ENCODE results near the gene P3H4.
"Not testable (repeated sequence)": the region's sequence is repeated elsewhere in the genome, so short reads cannot be mapped to it uniquely, and the experiment has no call there.

The P3H4 gene
- 0.03 to 0.80 (median 0.40) reads per million in 18 experiments for total RNA-seq

DNA sequence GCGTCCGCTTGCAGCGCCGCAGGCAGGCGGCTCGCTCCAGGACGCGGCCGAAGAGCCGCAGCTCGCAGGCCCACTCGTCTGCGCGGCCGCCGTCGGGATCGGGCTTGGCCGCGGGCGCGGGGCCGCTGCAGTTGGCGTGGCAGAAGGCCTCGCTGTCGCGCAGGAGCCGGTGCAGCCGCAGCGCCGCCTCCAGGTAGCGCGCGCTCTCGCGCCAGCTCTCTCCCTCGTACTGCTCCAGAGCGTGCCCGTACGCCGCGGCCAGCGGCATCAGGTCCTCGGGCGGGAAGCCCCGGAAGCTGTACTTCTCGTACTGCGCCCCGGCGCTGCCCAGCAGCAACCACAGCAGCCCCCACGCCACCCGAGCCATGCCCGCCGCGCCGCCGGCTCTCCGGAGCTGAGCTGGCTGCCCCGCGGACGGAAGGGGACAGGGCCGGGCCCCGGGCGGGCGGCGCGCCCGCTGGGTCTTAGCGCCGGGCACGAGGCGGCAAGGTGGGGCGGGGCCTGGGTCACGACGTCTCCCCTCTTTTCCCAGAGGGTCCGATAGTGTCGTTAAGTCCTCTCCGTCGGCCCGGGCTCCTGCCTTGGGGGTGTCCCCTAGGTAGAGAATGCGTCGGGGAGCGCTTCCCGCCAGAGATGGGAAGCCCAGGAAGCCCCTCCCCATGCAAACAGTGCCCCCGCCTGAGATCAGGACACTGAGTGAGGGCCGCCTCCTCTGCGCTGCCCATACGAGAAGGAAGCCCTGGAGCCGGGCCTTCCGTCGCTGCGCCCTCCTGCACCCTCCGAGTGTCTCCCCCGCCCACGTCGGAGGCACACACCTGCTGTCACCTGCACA is at the start of gene P3H4:
P3H4 (minus strand) TSS at position 401 of the 832 bp plus-strand sequence; CDS start at position 367, 34 bp downstream.
- DNase-seq: peak; percentile 37 to 67

DNA sequence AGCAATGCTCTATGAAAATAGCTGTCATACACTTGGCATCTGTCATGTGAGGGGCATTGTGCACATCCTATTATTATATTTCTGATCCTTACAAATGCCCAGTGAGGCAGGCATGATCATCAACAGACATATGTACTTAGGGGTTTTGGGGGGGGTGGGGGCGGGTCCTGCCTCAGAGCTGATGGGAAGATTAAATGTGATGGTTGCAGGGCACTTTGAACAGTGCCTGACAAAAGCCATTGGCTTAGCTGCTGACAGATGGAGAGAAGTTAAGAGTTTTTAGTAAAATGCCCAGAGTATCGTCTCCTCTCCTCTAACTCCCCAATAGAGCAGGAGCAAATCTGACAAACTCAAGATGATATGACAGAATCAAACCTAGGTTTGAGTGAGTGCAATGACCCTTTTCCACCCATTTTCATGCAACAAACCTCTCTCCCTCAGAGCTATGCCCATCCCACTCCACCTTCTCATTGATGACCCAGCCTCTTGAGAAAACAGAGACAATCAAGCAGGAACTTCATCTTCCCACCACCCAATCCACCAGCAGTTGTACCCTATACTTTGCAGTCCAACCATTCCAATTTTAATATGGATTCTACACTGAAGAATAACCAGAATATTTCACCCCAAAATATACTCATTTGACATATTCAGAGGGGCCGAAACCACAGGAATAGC is 48.6 kb upstream of the P3H4 start:
- DNase-seq: peak in 1 of 2 donors; percentile 2

GRCh38 chr17:41851382-41851781 is 39.6 kb upstream of the P3H4 start:
- DNase-seq: not testable (repeated sequence)

GRCh38 chr17:41849251-41849990 is 37.7 kb upstream of the P3H4 start:
- DNase-seq: no peak

DNA sequence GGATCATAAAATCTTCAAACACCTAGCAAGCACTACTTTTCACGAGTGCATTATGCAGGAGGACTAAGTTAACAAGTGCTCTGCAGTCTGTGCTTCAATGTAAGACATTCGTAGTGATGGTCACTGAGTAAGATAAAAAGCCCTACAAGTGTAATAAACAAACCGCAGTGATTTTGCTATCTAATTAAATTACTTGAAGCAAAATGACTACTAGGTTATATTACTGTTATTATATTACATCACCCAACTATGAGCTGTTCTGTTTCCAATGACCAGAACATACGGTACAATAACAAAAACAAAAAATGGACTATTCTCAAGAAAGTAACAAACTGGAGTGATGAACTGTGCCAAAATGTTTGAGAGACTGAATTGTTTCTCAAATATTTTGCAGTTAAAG is 37.0 kb upstream of the P3H4 start:
- DNase-seq: no peak

DNA sequence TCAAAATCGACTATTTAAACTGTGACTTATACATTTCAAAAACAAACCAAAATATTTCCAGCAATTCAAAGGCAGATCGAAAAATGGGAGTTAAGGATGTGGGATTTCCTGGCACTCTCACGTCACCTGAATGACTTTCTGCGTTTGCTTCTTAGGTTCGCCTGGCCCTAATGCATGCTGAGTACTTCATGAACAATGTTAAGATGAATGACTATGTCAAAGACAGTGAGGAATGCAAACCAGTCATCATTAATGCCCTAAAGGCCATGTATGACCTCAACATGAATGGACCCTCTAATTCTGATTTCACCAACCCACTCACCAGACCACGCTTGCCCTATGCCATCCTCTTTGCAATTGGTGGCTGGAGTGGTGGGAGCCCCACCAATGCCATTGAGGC is 33.2 kb upstream of the P3H4 start:
- no peak for DNase-seq

GRCh38 chr17:41840781-41841180 is 29.0 kb upstream of the P3H4 start:
- not testable (repeated sequence) for DNase-seq

DNA sequence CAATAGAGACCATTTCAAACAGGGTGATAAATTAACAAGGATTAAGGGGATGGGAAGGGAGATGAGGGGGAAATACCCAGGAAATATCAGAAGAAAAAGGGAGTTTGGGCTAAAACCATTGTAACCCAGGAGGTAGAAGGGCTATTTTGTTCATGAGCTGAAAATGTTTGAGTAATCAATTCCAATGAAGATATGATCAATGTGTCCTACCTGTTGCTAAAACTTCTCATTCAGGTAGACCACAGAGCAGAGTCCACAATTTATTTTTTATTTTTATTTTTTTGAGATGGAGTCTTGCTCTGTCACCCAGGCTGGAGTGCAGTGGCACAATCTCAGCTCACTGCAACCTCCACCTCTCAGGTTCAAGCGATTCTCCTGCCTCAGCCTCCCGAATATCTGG is 27.7 kb upstream of the P3H4 start:
- not testable (repeated sequence) for DNase-seq

DNA sequence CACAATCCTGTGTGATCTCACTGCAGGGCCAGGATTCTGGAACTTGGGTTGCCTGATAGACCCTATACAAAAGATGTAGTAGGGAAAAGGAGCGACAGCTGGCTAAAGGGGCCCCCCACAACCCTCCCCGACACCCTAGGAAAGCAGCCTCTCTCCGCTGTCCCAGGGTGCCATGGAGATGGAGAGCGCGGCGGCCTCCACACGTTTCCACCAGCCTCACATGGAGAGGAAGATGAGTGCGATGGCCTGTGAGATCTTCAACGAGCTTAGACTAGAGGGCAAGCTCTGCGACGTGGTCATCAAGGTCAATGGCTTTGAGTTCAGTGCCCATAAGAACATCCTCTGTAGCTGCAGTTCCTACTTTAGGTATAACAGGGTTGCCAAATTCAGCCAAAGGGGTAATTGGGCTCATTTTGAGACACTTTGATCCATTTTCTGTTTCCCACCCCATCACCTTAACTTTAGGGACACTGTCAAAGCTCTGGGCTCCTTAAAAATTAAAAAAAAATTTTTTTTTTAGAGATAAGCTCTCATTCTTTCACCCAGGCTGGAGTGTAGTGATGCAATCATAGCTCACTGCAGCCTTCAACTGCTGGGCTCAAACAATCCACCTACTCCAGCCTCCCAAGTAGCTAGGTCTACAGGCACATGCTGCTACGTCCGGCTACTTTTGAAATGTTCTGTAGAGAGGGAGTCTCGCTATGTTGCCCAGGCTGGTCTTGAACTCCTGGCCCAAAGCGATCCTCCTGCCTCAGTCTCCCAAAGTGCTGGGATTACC is 26.2 kb upstream of the P3H4 start, which contains the start of gene KLHL10:
KLHL10 (plus strand) TSS at position 65 of the 778 bp plus-strand sequence; CDS start at position 173, 108 bp downstream.
- DNase-seq: no peak

DNA sequence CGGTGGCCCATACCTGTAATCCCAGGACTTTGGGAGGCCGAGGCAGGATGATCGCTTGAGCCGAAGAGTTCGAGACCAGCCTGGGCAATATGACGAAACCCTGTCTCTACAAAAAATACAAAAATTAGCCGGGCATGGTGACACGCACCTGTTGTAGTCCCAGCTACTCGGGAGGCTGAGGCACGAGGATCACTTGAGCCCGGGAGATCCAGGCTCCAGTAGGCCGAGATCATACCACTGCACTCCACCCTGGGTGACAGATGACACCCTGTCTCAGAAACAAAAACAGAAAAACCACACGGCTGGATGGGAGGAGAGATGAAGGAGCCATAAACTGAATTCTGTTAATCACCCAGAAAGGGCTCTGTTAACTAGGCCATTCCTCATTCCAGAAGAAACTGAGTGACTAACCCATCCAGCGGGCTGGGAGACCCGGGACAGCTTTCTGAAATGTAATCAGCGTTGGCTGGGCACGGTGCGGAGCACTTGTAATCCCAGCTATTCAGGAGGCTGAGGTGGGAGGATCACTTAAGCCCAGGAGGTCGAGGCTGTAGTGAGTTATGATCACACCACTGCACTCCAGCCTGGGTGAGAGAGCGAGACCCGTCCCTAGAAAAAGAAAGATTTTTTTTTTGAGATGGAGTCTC is 24.9 kb upstream of the P3H4 start:
- DNase-seq: no peak

DNA sequence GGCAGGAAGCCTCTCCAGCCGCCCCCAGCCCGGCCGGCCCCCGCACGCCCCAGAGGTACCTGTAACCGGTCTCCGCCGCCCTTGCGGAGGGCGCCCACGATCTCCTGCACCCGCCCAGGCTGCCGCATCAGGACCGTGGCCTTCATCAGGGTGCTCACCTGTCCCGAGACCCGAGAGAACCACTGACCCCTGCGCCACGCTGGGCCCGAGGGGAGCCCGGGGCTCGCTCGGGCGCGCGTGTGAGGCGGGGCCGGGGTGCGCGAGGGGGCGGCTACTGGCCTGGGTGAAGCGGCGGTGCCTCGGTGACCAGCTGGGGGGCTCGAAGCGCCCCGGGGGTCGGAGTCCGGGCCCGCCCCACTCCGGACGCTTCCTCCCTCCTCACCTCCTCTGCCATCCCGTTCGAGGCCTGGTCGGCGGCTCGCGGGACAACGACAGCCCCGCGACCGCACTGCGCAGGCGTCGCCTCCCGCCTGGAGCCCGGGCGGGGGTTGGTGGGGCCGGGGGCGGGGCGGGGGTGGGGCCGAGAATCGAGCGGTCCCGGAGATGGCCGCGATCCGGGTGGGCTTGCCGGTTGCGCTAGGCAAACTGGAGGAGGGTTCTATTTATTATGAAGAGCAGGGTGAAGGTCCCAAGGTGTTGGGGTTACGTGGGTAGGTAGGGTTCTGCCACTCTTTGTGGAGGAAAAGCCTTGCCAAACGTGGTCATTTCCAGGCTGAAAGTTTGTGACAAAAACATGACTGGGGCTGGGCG is 24.2 kb upstream of the P3H4 start, which contains the start of gene NT5C3B:
NT5C3B (minus strand) TSS at position 433 of the 750 bp plus-strand sequence; CDS start at position 394, 39 bp downstream.
- DNase-seq: peak in 1 of 2 donors; percentile 10

DNA sequence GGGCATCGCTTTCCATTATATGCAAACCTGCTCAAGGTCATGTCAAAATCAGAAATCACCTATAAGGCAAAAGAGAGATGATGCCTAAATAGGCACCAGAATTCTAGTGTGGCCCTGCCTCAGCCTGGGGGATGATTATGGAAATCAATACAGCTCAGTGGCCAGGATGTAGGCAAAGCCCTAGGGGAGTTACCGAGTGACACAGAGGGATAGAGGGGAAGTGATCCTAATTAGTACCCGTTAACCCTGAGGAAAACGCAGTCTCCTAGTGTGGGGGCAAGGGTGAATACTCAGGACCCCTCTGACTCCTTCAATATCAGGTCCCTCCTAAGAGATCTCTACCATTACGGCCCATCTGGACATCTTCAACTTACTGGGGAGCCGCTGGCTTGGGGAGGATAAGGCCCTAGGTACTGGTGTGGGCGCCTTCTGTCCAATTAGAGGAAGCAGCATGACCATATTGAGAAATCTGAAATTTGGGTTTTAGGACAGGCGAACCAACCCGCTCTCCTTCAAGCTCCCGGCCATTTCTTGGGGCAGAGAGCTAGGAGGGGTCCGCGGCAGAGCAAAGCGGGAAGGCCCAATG is 23.6 kb upstream of the P3H4 start:
- DNase-seq: peak; percentile 24 to 40

DNA sequence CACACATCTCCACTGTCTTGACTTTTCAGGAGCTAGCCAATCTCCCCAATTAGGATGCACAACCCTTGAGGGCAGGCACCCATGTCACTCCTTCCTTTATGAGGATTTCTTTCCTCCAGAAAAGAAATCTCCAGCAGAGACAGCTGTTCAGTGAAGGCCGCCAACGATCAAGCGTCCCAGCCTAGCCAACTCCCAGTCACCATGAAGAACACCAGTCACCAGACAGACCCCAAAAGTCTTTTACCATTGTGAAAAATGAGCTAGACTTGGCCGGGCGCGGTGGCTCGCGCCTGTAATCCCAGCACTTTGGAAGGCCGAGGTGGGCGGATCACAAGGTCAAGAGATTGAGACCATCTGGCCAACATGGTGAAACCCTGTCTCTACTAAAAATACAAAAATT is 18.2 kb upstream of the P3H4 start:
- not testable (repeated sequence) for DNase-seq

- no peak for DNase-seq
Measured at GRCh38 chr17:41825175-41825845, 13.6 kb upstream of the P3H4 start.

DNA sequence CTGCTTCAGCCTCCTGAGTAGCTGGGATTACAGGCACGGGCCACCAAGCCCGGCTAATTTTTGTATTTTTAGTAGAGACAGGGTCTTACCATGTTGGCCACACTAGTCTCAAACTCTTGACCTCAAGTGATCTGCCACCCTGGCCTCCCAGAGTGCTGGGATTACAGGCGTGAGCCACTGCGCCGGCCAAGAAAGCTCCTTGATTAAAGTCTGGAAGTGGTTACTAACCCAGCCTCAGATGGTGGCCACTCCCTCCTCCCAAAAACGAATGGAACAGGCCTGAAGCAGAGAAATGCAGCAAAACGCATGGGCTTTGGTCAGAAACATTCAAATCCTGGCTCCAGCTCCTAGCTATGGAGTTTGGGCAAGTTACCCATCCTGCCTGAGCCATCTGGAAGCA is 12.3 kb upstream of the P3H4 start:
- no peak for DNase-seq

- no peak for DNase-seq
Measured at GRCh38 chr17:41823580-41823979, 11.8 kb upstream of the P3H4 start.

DNA sequence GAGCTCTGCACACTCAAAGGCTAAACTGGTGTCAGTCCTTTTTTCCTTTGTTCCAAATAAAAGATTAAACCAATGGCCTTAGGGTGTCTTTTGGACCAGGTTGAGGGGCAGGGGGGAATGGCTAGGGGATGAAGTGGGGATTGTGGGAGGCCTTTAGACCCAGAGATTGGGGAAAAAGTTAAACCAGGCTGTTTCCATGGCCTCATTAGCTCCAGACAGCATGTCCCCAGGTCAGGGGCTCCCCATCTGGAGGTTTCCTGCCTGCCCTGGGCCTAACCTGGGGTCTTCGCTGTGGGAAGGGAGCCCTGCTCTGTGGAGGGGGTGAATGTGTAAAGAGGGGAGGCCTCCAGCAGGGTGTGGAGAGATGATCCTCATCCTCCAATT is 11.4 kb upstream of the P3H4 start:
- DNase-seq: no peak

DNA sequence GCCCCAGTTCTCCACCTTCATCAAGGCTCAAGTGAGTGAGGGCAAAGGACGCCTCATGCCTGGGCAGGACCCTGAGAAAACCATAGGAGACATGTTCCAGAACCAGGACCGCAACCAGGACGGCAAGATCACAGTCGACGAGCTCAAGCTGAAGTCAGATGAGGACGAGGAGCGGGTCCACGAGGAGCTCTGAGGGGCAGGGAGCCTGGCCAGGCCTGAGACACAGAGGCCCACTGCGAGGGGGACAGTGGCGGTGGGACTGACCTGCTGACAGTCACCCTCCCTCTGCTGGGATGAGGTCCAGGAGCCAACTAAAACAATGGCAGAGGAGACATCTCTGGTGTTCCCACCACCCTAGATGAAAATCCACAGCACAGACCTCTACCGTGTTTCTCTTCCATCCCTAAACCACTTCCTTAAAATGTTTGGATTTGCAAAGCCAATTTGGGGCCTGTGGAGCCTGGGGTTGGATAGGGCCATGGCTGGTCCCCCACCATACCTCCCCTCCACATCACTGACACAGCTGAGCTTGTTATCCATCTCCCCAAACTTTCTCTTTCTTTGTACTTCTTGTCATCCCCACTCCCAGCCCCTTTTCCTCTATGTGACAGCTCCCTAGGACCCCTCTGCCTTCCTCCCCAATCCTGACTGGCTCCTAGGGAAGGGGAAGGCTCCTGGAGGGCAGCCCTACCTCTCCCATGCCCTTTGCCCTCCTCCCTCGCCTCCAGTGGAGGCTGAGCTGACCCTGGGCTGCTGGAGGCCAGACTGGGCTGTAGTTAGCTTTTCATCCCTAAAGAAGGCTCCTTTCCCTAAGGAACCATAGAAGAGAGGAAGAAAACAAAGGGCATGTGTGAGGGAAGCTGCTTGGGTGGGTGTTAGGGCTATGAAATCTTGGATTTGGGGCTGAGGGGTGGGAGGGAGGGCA is 10.7 kb upstream of the P3H4 start:
- no peak for DNase-seq

DNA sequence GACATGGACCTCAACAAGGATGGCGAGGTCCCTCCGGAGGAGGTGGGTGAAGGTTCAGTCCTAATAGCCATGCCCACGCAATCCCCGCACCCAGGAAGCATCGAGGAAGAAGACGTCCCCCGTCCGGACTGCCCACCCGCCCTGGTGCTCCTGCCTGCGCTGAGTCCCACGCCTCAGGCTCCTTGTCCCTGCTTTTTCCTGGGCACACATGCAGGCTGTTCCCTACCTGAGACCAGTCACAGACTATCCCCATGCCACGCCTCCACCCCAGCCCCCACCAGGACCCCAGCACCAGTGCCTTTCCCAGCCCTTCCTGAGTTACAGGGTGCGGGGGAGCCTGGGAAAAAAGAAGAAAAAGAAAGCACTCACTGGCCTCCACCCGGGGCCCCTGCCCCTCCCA is 10.0 kb upstream of the P3H4 start:
- no peak for DNase-seq
